SK-N-SH treated with all-trans-retinoic acid at 6 μM for 48 hours (cell line): ENCODE measurements around the gene NAPB.

Source experiments
- ATAC-seq: fragments of 200-7000 bp; cut with Tn5 transposase; 3 replicates; pipeline ENCODE4 v1.9.1; 2020; ENCODE audit warnings: mild to moderate bottlenecking, moderate library complexity
- BACH2 ChIP-seq: fragments of 250-450 bp; sonication (Bioruptor Pico); IDR thresholded peaks from 2 replicates; pipeline ENCODE4 v1.9.0; 2021; ENCODE audit warnings: mild to moderate bottlenecking, borderline replicate concordance
- CREB5 ChIP-seq: fragments of 250-450 bp; sonication (Bioruptor Pico); IDR thresholded peaks from 2 replicates; pipeline ENCODE4 v1.5.1; 2020; ENCODE audit warnings: low read depth, mild to moderate bottlenecking, moderate library complexity
- CSDC2 ChIP-seq: fragments of 250-450 bp; sonication (Bioruptor Pico); IDR thresholded peaks from 2 replicates; pipeline ENCODE4 v1.5.0; 2020; ENCODE audit warnings: mild to moderate bottlenecking, moderate library complexity
- CSRNP3 ChIP-seq: fragments of 250-450 bp; sonication (Bioruptor Pico); IDR thresholded peaks from 2 replicates; pipeline ENCODE4 v1.5.1; 2021; ENCODE audit warnings: mild to moderate bottlenecking, moderate library complexity
- ESRRG ChIP-seq: fragments of 250-450 bp; sonication (Bioruptor Pico); IDR thresholded peaks from 2 replicates; pipeline ENCODE4 v1.6.1; 2021; ENCODE audit warnings: mild to moderate bottlenecking
- GLIS3 ChIP-seq: fragments of 250-450 bp; sonication (Bioruptor Pico); IDR thresholded peaks from 2 replicates; pipeline ENCODE4 v1.5.0; 2020; ENCODE audit warnings: mild to moderate bottlenecking, moderate library complexity
- ISL1 ChIP-seq: fragments of 250-450 bp; sonication (Bioruptor Pico); IDR thresholded peaks from 2 replicates; pipeline ENCODE4 v2.1.2; 2022; ENCODE audit warnings: mild to moderate bottlenecking, moderate library complexity
- POU6F1 ChIP-seq: fragments of 250-450 bp; sonication (Bioruptor Pico); IDR thresholded peaks from 2 replicates; pipeline ENCODE4 v1.8.0; 2021; ENCODE audit warnings: low read depth, mild to moderate bottlenecking, moderate library complexity, borderline replicate concordance
- PPARA ChIP-seq: fragments of 250-450 bp; sonication (Bioruptor Pico); IDR thresholded peaks from 2 replicates; pipeline ENCODE4 v1.5.0; 2020; ENCODE audit warnings: mild to moderate bottlenecking, borderline replicate concordance
- RARB ChIP-seq: fragments of 250-450 bp; sonication (Bioruptor Pico); IDR thresholded peaks from 2 replicates; pipeline ENCODE4 v1.8.0; 2021; ENCODE audit warnings: mild to moderate bottlenecking, moderate library complexity
- SNAI2 ChIP-seq: fragments of 250-450 bp; sonication (Bioruptor Pico); IDR thresholded peaks from 2 replicates; pipeline ENCODE4 v1.5.0; 2020; ENCODE audit warnings: mild to moderate bottlenecking, moderate library complexity
- TCF4 ChIP-seq: fragments of 250-450 bp; sonication (Bioruptor Pico); IDR thresholded peaks from 2 replicates; pipeline ENCODE4 v1.8.0; 2021; ENCODE audit warnings: mild to moderate bottlenecking, moderate library complexity, borderline replicate concordance
- TOX ChIP-seq: fragments of 250-450 bp; sonication (Bioruptor Pico); IDR thresholded peaks from 2 replicates; pipeline ENCODE4 v1.8.0; 2021; ENCODE audit warnings: mild to moderate bottlenecking, moderate library complexity, borderline replicate concordance
- ZC3H10 ChIP-seq: fragments of 250-450 bp; sonication (Bioruptor Pico); IDR thresholded peaks from 2 replicates; pipeline ENCODE4 v1.5.1; 2021; ENCODE audit warnings: mild to moderate bottlenecking, moderate library complexity
- ZFP3 ChIP-seq: fragments of 250-450 bp; sonication (Bioruptor Pico); IDR thresholded peaks from 2 replicates; pipeline ENCODE4 v1.5.0; 2020; ENCODE audit warnings: mild to moderate bottlenecking, moderate library complexity
- ZFP30 ChIP-seq: fragments of 450-650 bp; formaldehyde crosslinking; IDR thresholded peaks from 2 replicates; pipeline ENCODE4 v1.5.0; 2022; ENCODE audit warnings: mild to moderate bottlenecking, moderate library complexity
- ZNF565 ChIP-seq: fragments of 450-650 bp; formaldehyde crosslinking; conservative IDR thresholded peaks from 2 replicates; pipeline ENCODE4 v1.5.0; 2020; ENCODE audit warnings: low read depth, mild to moderate bottlenecking, moderate library complexity
- ZNF70 ChIP-seq: fragments of 450-650 bp; formaldehyde crosslinking; IDR thresholded peaks from 2 replicates; pipeline ENCODE4 v1.5.0; 2020; ENCODE audit warnings: mild to moderate bottlenecking, moderate library complexity
- ZNF8 ChIP-seq: fragments of 450-650 bp; formaldehyde crosslinking; IDR thresholded peaks from 2 replicates; pipeline ENCODE4 v1.5.0; 2020; ENCODE audit warnings: mild to moderate bottlenecking, moderate library complexity
- TF ChIP-seq, protein P1 (sequence below): fragments of 250-450 bp; sonication (Bioruptor Pico); IDR thresholded peaks from 2 replicates; pipeline ENCODE4 v1.8.0; 2020; ENCODE audit warnings: mild to moderate bottlenecking, moderate library complexity, borderline replicate concordance
- TF ChIP-seq, protein P2 (sequence below): fragments of 250-450 bp; sonication (Bioruptor Pico); IDR thresholded peaks from 2 replicates; pipeline ENCODE4 v1.5.0; 2020; ENCODE audit warnings: mild to moderate bottlenecking, moderate library complexity

The NAPB gene

GRCh38 chr20:23445596-23446217 is 24.4 kb upstream of the NAPB start:
- TF ChIP-seq RARB (no peak), ZNF565 (no peak), ZFP30 (CRISPR knock-in tag) (no peak), ISL1 (CRISPR knock-in tag) (no peak), TOX (CRISPR knock-in tag) (no peak), TCF4 (CRISPR knock-in tag) (no peak), CREB5 (CRISPR knock-in tag) (no peak), SNAI2 (CRISPR knock-in tag) (no peak), CSDC2 (CRISPR knock-in tag) (no peak), ZNF70 (CRISPR knock-in tag) (no peak), PPARA (CRISPR knock-in tag) (no peak), CSRNP3 (CRISPR knock-in tag) (no peak), ESRRG (no peak), ZNF8 (CRISPR knock-in tag) (no peak), GLIS3 (CRISPR knock-in tag) (no peak), ZFP3 (CRISPR knock-in tag) (no peak), BACH2 (CRISPR knock-in tag) (no peak), ZC3H10 (no peak)
- TF ChIP-seq, protein P1, sequence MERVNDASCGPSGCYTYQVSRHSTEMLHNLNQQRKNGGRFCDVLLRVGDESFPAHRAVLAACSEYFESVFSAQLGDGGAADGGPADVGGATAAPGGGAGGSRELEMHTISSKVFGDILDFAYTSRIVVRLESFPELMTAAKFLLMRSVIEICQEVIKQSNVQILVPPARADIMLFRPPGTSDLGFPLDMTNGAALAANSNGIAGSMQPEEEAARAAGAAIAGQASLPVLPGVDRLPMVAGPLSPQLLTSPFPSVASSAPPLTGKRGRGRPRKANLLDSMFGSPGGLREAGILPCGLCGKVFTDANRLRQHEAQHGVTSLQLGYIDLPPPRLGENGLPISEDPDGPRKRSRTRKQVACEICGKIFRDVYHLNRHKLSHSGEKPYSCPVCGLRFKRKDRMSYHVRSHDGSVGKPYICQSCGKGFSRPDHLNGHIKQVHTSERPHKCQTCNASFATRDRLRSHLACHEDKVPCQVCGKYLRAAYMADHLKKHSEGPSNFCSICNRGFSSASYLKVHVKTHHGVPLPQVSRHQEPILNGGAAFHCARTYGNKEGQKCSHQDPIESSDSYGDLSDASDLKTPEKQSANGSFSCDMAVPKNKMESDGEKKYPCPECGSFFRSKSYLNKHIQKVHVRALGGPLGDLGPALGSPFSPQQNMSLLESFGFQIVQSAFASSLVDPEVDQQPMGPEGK, result no peak
- TF ChIP-seq, protein P2, sequence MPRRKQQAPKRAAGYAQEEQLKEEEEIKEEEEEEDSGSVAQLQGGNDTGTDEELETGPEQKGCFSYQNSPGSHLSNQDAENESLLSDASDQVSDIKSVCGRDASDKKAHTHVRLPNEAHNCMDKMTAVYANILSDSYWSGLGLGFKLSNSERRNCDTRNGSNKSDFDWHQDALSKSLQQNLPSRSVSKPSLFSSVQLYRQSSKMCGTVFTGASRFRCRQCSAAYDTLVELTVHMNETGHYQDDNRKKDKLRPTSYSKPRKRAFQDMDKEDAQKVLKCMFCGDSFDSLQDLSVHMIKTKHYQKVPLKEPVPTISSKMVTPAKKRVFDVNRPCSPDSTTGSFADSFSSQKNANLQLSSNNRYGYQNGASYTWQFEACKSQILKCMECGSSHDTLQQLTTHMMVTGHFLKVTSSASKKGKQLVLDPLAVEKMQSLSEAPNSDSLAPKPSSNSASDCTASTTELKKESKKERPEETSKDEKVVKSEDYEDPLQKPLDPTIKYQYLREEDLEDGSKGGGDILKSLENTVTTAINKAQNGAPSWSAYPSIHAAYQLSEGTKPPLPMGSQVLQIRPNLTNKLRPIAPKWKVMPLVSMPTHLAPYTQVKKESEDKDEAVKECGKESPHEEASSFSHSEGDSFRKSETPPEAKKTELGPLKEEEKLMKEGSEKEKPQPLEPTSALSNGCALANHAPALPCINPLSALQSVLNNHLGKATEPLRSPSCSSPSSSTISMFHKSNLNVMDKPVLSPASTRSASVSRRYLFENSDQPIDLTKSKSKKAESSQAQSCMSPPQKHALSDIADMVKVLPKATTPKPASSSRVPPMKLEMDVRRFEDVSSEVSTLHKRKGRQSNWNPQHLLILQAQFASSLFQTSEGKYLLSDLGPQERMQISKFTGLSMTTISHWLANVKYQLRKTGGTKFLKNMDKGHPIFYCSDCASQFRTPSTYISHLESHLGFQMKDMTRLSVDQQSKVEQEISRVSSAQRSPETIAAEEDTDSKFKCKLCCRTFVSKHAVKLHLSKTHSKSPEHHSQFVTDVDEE (CRISPR knock-in tag), result no peak
- ATAC-seq, result no peak; the same call in 1 of the 3 replicates

DNA sequence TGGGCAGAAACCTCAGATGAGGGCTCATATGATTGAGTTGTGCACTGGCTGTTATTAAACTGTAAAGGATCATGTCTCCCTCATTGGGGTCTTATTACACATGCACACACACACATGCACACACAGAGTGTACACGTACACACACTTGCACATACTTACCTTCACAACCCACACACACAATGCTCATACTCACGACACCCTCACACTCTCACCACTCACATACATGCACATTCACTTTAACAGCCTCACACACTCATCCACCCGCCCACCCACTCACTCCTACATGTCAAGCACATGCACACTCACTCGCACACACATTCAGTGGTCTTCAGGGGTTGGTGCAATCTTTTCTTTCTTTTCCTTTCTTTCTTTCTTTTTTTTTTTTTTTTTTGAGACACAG is 23.6 kb upstream of the NAPB start:
- ATAC-seq, result no peak
- no peak for TF ChIP-seq TOX (CRISPR knock-in tag)
- TF ChIP-seq ZFP30 (CRISPR knock-in tag), result no peak
- no peak for TF ChIP-seq ZNF565
- TF ChIP-seq GLIS3 (CRISPR knock-in tag), result no peak
- TF ChIP-seq SNAI2 (CRISPR knock-in tag), result no peak
- TF ChIP-seq, all 23 proteins: peak for 0

DNA sequence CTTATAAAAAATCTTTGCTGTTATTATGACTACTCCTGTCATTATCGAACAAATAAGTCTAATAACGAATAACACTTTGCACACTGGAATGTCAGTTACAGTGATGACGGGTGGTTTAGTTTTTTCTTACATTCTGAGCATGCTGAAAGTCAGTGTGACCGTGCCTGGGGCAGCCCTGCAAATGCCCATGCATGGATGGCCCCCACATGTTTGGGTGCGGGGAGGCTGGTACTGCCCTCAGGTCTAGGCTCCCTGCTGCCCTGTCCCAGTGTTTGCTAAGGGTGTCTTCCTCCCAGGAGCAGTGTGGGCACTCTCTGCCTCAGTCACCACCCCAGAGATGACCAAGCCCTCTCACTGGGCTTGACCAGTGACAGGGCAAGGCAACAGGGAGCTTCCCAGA is 21.1 kb upstream of the NAPB start:
- no peak for ATAC-seq
- TF ChIP-seq TOX (CRISPR knock-in tag) (no peak), POU6F1 (no peak), PPARA (CRISPR knock-in tag) (no peak), ZNF565 (no peak), ZFP30 (CRISPR knock-in tag) (no peak), ZNF8 (CRISPR knock-in tag) (no peak), GLIS3 (CRISPR knock-in tag) (no peak), CSRNP3 (CRISPR knock-in tag) (no peak)
